Vagina (tissue), 2 donors: ENCODE data around the gene ZNF438.

Experiments used
- CTCF ChIP-seq, 3 experiments: fragments of 450-650 bp in 2 of 3; fragments of 200-600 bp in 1 of 3; sonication (generic) in 1 of 3; IDR thresholded peaks; one replicate each; pipeline ENCODE4 v1.5.1; 2017 to 2019; ENCODE audit warnings: antibody characterized with exemption in 3 of 3, mild to moderate bottlenecking in 2 of 3, moderate library complexity in 2 of 3
- POLR2AphosphoS5 ChIP-seq, 2 donors: sonication (generic); formaldehyde crosslinking; IDR thresholded peaks; one replicate each; pipeline ENCODE4 v1.9.0; 2017; ENCODE audit warnings: antibody characterized with exemption in 2 of 2, mild to moderate bottlenecking in 2 of 2, low read depth in 1 of 2; ENCODE audit not compliant: insufficient read depth in 1 of 2

- TF ChIP-seq CTCF (IDR thresholded peaks at IDR 0.05) (no peak), POLR2AphosphoS5 (IDR thresholded peaks at IDR 0.05; ENCODE audit: insufficient read depth in 1 of 2, low read depth in 1 of 2) (no peak)
Measured at GRCh38 chr10:30935078-30935477, 96.6 kb downstream of the ZNF438 start.
